Right lobe of liver (tissue), 6 donors: ENCODE data around the gene PI16. TPM values are rescaled to one million over a fixed set of nuclear protein-coding genes. Genes with fewer than 3 reads are reported as not detected.

Experiments
- ATAC-seq, 4 donors: fragments of 200-7000 bp; cut with Tn5 transposase; one replicate each; pipeline ENCODE4 v1.9.1; 2020; ENCODE audit warnings: mild to moderate bottlenecking in 4 of 4, moderate library complexity in 4 of 4
- DNase-seq, 3 donors: peaks; one replicate each; pipeline ENCODE4 v3.0.0-alpha.2; 2020
- H3K27ac ChIP-seq, 3 donors: fragments of 200-600 bp; one replicate each; pipeline ENCODE4 v1.8.0; 2022
- H3K27me3 ChIP-seq, 2 donors: fragments of 200-600 bp; one replicate each; pipeline ENCODE4 v1.8.0; 2022
- H3K36me3 ChIP-seq, 4 donors: fragments of 200-600 bp; sonication (generic) in 1 of 4; one replicate each; pipeline versions ENCODE4 v1.5.1 to v1.8.0; 2017 to 2022; ENCODE audit warnings: control low read depth in 1 of 4
- H3K4me1 ChIP-seq, 4 donors: fragments of 200-600 bp; sonication (generic) in 1 of 4; one replicate each; pipeline versions ENCODE4 v1.5.1 to v1.8.0; 2017 to 2022; ENCODE audit warnings: control low read depth in 1 of 4
- H3K4me3 ChIP-seq, 3 donors: fragments of 200-600 bp; one replicate each; pipeline ENCODE4 v1.8.0; 2022
- H3K9me3 ChIP-seq, 4 donors: fragments of 200-600 bp; sonication (generic) in 1 of 4; one replicate each; pipeline versions ENCODE4 v1.5.1 to v1.8.0; 2017 to 2022; ENCODE audit warnings: control low read depth in 1 of 4
- POLR2A ChIP-seq: fragments of 450-650 bp; IDR thresholded peaks from one replicate; pipeline ENCODE4 v1.6.1; 2017; ENCODE audit warnings: antibody characterized with exemption, mild to moderate bottlenecking
- WGBS: methylation state at CpG from one replicate; pipeline ENCODE4 v1.1.6; 2018; ENCODE audit warnings: low coverage, low lambda C conversion rate; ENCODE audit not compliant: insufficient coverage; ENCODE audit errors: missing lambda C conversion rate; 5-methylcytosine and 5-hydroxymethylcytosine counted together
- intact Hi-C, 2 donors: fragments of 100-400 bp; cut with DNase I; formaldehyde crosslinking; loops; one replicate each; pipeline versions ENCODE4 v1.11.2 to v1.14.1; 2022
- total RNA-seq, 6 experiments: library from RNA; depleted of rRNA in 2 of 6; stranded (reverse); fragments of >200 nt in 2 of 6; fragmentation: NEBNext Ultra II Directional in 3 of 6; extraction: Animal tissue kit (Norgen Biotek cat#: 25700) in 3 of 6; gene quantifications; one replicate each; pipeline versions ENCODE4 v1.1.0 to v1.2.4, GENCODE V29; 2016 to 2023
- TF ChIP-seq, protein P1 (sequence below), 4 donors: fragments of 200-600 bp in 3 of 4; fragments of 450-650 bp in 1 of 4; IDR thresholded peaks; one replicate each; pipeline versions ENCODE4 v1.5.1 to v1.8.0; 2016 to 2022; ENCODE audit warnings: antibody characterized with exemption in 4 of 4, mild to moderate bottlenecking in 2 of 4
- donor health status: DM: no; HTN: yes; CAD: no.
- donor health status: DM: no; HTN: no; CAD: no.
- donor health status: DM: no; HTN: no; CAD: no.
- donor health status: DM: no; HTN: yes; CAD: no.
- donor health status: DM: no; HTN: yes; CAD: no.

The PI16 gene
- total RNA-seq, 6 experiments from 2014 or later: 0.11 to 0.42 TPM; not detected in 4

DNA sequence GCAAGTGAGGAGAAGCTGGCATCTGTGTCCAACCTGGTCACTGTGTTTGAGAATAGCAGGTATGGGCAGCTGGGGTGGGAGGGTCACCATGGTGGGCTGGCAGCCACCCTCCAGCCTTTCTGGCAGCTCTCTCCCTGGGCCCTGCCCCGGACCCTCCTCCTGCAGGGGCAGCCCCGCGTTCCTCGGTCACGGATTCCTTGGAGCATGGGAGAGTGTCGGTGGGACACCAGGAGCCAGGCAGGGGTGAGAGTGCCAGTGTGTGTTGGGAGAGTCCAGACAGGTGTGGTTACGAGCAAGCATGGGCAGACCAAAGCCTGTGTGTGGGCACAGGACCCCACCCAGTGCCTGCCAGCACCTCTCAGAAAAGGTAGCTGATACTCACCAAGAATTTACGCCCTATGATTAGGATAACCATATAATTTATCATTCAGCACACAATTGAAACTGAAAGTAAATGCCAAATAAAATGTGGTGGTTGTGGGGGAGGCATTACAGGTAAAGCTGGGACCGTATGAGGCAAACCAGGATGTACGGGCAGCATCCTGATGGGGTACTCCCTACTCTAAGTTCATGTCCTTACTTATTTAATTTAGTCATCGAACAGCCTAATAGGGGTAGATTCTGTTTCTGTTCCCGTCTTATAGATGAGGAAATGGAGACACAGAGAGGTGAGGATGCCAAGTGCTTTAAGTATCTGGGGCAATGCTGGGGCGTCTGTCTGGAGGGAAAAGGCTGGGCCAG, 51.5 kb downstream of the PI16 start:
- 64% methylated on average over 7 of the region's 13 CpGs for WGBS
- Histone ChIP-seq H3K4me3 (peak overlapping the region; percentile 9 to 39 (median 30)), H3K4me1 (no peaks in the 10 kb centered on the region), H3K9me3 (no peaks in the 10 kb centered on the region), H3K27ac (no peak overlapping the region), H3K36me3 (no peaks in the 10 kb centered on the region), H3K27me3 (no peaks in the 10 kb centered on the region)
- ATAC-seq (no peak), DNase-seq (no peak)
- intact Hi-C loops: no loop called here
- no peak for TF ChIP-seq POLR2A
- TF ChIP-seq, protein P1, sequence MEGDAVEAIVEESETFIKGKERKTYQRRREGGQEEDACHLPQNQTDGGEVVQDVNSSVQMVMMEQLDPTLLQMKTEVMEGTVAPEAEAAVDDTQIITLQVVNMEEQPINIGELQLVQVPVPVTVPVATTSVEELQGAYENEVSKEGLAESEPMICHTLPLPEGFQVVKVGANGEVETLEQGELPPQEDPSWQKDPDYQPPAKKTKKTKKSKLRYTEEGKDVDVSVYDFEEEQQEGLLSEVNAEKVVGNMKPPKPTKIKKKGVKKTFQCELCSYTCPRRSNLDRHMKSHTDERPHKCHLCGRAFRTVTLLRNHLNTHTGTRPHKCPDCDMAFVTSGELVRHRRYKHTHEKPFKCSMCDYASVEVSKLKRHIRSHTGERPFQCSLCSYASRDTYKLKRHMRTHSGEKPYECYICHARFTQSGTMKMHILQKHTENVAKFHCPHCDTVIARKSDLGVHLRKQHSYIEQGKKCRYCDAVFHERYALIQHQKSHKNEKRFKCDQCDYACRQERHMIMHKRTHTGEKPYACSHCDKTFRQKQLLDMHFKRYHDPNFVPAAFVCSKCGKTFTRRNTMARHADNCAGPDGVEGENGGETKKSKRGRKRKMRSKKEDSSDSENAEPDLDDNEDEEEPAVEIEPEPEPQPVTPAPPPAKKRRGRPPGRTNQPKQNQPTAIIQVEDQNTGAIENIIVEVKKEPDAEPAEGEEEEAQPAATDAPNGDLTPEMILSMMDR (IDR thresholded peaks at IDR 0.05): no peak

DNA sequence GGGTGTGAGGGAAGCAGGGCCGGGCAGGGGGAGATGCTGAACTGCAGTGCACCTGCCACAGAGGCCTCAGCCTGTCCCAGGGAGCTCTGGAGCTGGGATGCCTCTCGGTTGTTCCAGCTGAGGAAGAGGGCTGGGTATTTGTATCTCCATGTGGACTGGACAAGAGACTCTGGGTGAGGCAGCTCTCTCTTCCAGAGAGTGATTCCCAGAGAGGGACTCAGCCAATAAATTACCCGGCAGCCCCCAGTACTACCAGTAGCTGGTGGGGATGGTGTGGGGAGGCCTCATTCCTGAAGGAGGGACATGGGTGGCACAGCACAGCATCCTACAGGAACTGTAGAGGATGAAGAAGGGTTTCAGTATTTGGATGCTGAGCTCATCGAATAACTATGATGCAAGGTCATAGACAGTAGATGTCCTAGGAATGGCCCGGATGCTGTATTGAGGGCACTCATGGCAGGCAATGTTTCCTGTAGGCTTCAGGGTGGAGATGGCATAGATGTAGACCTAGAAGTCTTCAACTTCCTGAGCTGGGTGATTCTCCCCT, 52.3 kb downstream of the PI16 start:
- intact Hi-C loops: no loop called here
- peak in 1 of 4 donors; percentile 25 for ATAC-seq
- WGBS: 80% methylated on average over 2 of the region's 5 CpGs

DNA sequence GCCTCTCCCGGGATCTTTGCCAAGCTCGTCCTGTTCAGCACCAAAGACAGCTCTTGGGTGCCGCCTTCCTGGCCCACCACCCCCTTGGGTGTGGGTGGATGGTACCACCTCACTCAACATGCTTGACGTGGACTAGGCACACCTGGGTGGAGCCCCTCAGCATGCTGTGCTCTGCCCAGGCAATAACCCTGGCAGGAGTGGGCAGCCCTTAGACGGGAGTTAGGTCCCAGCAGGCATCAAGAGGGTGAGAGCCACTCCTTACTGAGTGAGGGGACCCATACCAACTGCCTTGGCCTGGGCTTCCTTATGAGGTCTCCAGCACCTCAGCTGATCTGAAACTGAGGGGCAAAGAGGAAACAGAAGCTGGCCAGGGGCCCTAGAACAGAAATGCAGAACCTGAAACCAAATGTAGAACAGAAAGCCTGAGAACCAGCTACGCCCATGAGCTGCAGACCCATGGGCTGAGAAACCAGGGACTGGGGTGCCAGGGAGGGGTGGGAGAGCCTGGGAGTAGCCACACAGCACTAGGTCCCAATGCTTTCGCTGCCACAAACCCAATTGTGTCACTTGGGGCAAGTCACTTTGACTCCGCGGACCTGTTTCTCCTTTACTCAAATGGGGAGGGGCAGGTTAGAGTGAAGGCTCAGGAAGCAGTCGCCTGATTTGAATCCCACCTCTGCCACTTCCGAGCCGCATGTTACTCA, 53.0 kb downstream of the PI16 start:
- intact Hi-C loops: no loop called here
- H3K4me1 ChIP-seq: no peaks in the 10 kb centered on the region
- H3K9me3 ChIP-seq: no peaks in the 10 kb centered on the region
- no peak for DNase-seq
- TF ChIP-seq, protein P1 (IDR thresholded peaks at IDR 0.05): no peak
- peak; percentile 29 for TF ChIP-seq POLR2A
- no peak overlapping the region for H3K27ac ChIP-seq
- 39% methylated on average over 3 of the region's 12 CpGs for WGBS
- H3K36me3 ChIP-seq: no peaks in the 10 kb centered on the region
- peak; percentile 49 to 66 (median 59) for ATAC-seq
- H3K27me3 ChIP-seq: no peaks in the 10 kb centered on the region
- peak overlapping the region in 2 of 3 donors; percentile 9 to 39 for H3K4me3 ChIP-seq

More for the DNA sequence above, 52.3 kb downstream of the PI16 start:
- no peaks in the 10 kb centered on the region for H3K36me3 ChIP-seq
- H3K9me3 ChIP-seq: no peaks in the 10 kb centered on the region
- no peak for TF ChIP-seq POLR2A
- TF ChIP-seq, protein P1 (IDR thresholded peaks at IDR 0.05): no peak
- no peak for DNase-seq
- no peak overlapping the region for H3K27ac ChIP-seq
- no peaks in the 10 kb centered on the region for H3K4me1 ChIP-seq
- peak overlapping the region; percentile 9 to 39 (median 30) for H3K4me3 ChIP-seq
- H3K27me3 ChIP-seq: no peaks in the 10 kb centered on the region

DNA sequence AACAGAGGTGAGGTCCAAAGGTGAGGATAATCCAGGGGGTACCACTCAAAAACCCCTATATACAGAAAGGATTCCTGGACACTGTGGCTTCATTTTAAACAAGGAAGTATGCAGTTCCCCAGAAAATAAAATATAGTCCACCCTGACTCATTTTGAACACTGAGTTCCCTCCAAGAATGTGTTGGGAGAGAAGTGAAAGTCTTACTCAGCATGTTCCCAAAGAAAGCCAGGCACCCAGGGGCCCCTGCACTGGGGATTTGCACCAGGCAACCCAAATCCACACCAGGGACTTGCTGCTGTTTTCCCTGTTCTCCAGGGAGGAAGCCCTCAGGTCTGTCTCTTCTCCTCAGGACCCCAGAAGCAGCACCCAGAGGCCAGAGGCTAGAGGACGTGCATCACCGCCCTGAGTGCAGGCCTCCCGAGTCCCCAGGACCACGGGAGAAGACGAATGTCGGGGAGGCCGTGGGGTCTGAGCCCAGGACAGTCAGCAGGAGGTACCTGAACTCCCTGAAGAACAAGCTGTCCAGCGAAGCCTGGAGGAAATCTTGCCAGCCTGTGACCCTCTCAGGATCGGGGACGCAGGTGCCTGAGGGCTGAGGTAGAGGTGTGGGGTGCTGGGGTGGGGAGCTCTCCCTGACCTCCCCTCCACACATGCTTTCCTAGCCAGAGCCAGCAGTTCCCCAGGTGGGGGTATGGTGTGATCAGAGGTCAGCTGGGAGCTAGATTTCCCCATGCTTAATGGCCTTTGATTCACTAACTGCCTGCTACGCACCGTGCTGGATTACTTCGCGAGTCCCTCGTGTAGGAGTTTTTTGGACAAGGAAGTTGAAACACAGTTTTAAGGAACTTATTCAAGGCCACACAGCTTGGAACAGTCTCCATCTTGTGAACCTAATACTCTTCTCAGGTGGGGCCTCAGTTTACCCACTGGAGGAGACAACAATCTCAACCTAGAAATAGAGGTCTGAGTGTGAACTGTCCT, 54.2 kb downstream of the PI16 start:
- Histone ChIP-seq H3K36me3 (no peaks in the 10 kb centered on the region), H3K27ac (no peak overlapping the region), H3K27me3 (no peaks in the 10 kb centered on the region), H3K9me3 (no peaks in the 10 kb centered on the region), H3K4me3 (no peak overlapping the region), H3K4me1 (no peaks in the 10 kb centered on the region)
- intact Hi-C loops: no loop called here
- WGBS: no CpG with 5 or more reads among the region's 15 CpGs
- ATAC-seq (peak; percentile 9 to 49 (median 16)), DNase-seq (no peak)
- TF ChIP-seq, protein P1 (IDR thresholded peaks at IDR 0.05): no peak
- TF ChIP-seq POLR2A: no peak
